ENCODE results near the gene PODXL2.

The PODXL2 gene

GRCh38 chr3:127711896-127712295 is 82.9 kb downstream of the PODXL2 start:
- no peak for DNase-seq

GRCh38 chr3:127712461-127712860 is 83.5 kb downstream of the PODXL2 start:
- DNase-seq: no peak

- DNase-seq: no peak
Measured at GRCh38 chr3:127712881-127713771, 84.1 kb downstream of the PODXL2 start.

GRCh38 chr3:127714125-127714571 is 85.2 kb downstream of the PODXL2 start:
- no peak for DNase-seq

GRCh38 chr3:127714866-127715265 is 85.9 kb downstream of the PODXL2 start:
- no peak for DNase-seq

- no peak for DNase-seq
Measured at GRCh38 chr3:127715532-127715931, 86.5 kb downstream of the PODXL2 start.

- DNase-seq: no peak
Measured at GRCh38 chr3:127716384-127716783, 87.4 kb downstream of the PODXL2 start.

- no peak for DNase-seq
Measured at GRCh38 chr3:127717357-127718244, 88.6 kb downstream of the PODXL2 start.

GRCh38 chr3:127718245-127718915 is 89.4 kb downstream of the PODXL2 start:
- no peak for DNase-seq

- no peak for DNase-seq
Measured at GRCh38 chr3:127718916-127719290, 89.9 kb downstream of the PODXL2 start.

- DNase-seq: no peak
Measured at GRCh38 chr3:127719369-127719768, 90.4 kb downstream of the PODXL2 start.

- DNase-seq: no peak
Measured at GRCh38 chr3:127720161-127720823, 91.3 kb downstream of the PODXL2 start.

GRCh38 chr3:127720985-127721935 is 92.3 kb downstream of the PODXL2 start:
- no peak for DNase-seq

GRCh38 chr3:127722091-127722784 is 93.3 kb downstream of the PODXL2 start:
- DNase-seq: no peak

Data from NCI-H526 treated with DMSO at 0.1 percent for 48 hours (cell line).